Neural progenitor cell (in vitro differentiated cells): ENCODE results near the gene CRY2. TPM values are rescaled to one million over a fixed set of nuclear protein-coding genes. Genes with fewer than 3 reads are reported as not detected.

Source experiments
- DNase-seq: peaks from one replicate; pipeline ENCODE4 v3.0.0-alpha.2; 2016; ENCODE audit warnings: low spot score
- H2AFZ ChIP-seq: fragments of 200-600 bp; sonication (generic); replicated peaks from 2 replicates; pipeline ENCODE4 v1.6.1; 2016; ENCODE audit warnings: antibody characterized with exemption
- H3F3A ChIP-seq: fragments of 200-600 bp; sonication (generic); 2 replicates; pipeline ENCODE4 v1.6.1; 2016; ENCODE audit warnings: antibody characterized with exemption, low read depth
- H3K27ac ChIP-seq: fragments of 200-600 bp; sonication (generic); 2 replicates; pipeline ENCODE4 v1.5.1; 2016; ENCODE audit warnings: mild to moderate bottlenecking
- H3K27me3 ChIP-seq: fragments of 200-600 bp; sonication (generic); 2 replicates; pipeline ENCODE4 v1.6.1; 2016; ENCODE audit warnings: mild to moderate bottlenecking, moderate library complexity
- H3K36me3 ChIP-seq: fragments of 200-600 bp; sonication (generic); 2 replicates; pipeline ENCODE4 v1.5.1; 2016
- H3K4me1 ChIP-seq: fragments of 200-600 bp; sonication (generic); 2 replicates; pipeline ENCODE4 v1.6.1; 2016; ENCODE audit warnings: mixed run types
- H3K4me2 ChIP-seq: fragments of 200-600 bp; sonication (generic); 2 replicates; pipeline ENCODE4 v1.6.1; 2016
- H3K4me3 ChIP-seq: fragments of 200-600 bp; sonication (generic); 2 replicates; pipeline ENCODE4 v1.5.1; 2016
- H3K79me2 ChIP-seq: fragments of 200-600 bp; sonication (generic); 2 replicates; pipeline ENCODE4 v1.6.1; 2016; ENCODE audit warnings: low read depth
- H3K9ac ChIP-seq: fragments of 200-600 bp; sonication (generic); 2 replicates; pipeline ENCODE4 v1.6.1; 2016
- H3K9me3 ChIP-seq: fragments of 200-600 bp; sonication (generic); 2 replicates; pipeline ENCODE4 v1.5.1; 2016; ENCODE audit warnings: low read depth
- H4K20me1 ChIP-seq: fragments of 200-600 bp; sonication (generic); 2 replicates; pipeline ENCODE4 v1.6.1; 2016; ENCODE audit warnings: low read depth
- H3K27ac Mint-ChIP-seq: 3 replicates; pipeline ENCODE4 v1.8.0; 2021; ENCODE audit warnings: mixed read lengths
- H3K27me3 Mint-ChIP-seq: 2 replicates; pipeline ENCODE4 v1.8.0; 2022; ENCODE audit warnings: low read depth, mild to moderate bottlenecking, inconsistent platforms, moderate library complexity, mixed read lengths; ENCODE audit not compliant: insufficient read depth
- H3K36me3 Mint-ChIP-seq: 3 replicates; pipeline ENCODE4 v1.8.0; 2021; ENCODE audit warnings: mixed read lengths
- H3K4me1 Mint-ChIP-seq: 3 replicates; pipeline ENCODE4 v1.8.0; 2021; ENCODE audit warnings: mixed read lengths
- H3K4me3 Mint-ChIP-seq: 3 replicates; pipeline ENCODE4 v1.8.0; 2021; ENCODE audit warnings: mild to moderate bottlenecking, moderate library complexity, mixed read lengths
- H3K9me3 Mint-ChIP-seq: 3 replicates; pipeline ENCODE4 v1.8.0; 2020; ENCODE audit warnings: mixed read lengths
- CTCF ChIP-seq: fragments of 200-600 bp; sonication (generic); IDR thresholded peaks from 2 replicates; pipeline ENCODE4 v1.5.1; 2017; ENCODE audit warnings: antibody characterized with exemption, mild to moderate bottlenecking
- EZH2 ChIP-seq: fragments of 200-600 bp; sonication (generic); IDR thresholded peaks from 2 replicates; pipeline ENCODE4 v1.6.1; 2017; ENCODE audit warnings: antibody characterized with exemption, mild to moderate bottlenecking, moderate library complexity
- EZH2phosphoT487 ChIP-seq: fragments of 200-600 bp; sonication (generic); IDR thresholded peaks from 2 replicates; pipeline ENCODE4 v1.6.1; 2017; ENCODE audit warnings: antibody characterized with exemption
- total RNA-seq: library from RNA; depleted of rRNA; stranded (reverse); fragments of >200 nt; gene quantifications from 2 replicates; pipeline ENCODE4 v1.2.3, GENCODE V29; 2015; ENCODE audit warnings: low replicate concordance

CRY2 gene
- total RNA-seq, 1 donor from 2014 or later = 15.8 TPM

GRCh38 chr11:45890886-45891550 is 43.7 kb downstream of the CRY2 start:
- no peak overlapping the region for H3K9ac ChIP-seq
- peaks cover 11% of the 10 kb centered on the region for H3K4me1 ChIP-seq
- H3K9me3 ChIP-seq = no peaks in the 10 kb centered on the region
- no peak overlapping the region for H3K27ac ChIP-seq
- H3K4me3 Mint-ChIP-seq = no peak overlapping the region
- H3K36me3 Mint-ChIP-seq = no peaks in the 10 kb centered on the region
- peaks cover 8% of the 10 kb centered on the region for H3K27me3 Mint-ChIP-seq
- H3K4me2 ChIP-seq = no peak overlapping the region
- no peak overlapping the region for H3K4me3 ChIP-seq
- H3K9me3 Mint-ChIP-seq = no peaks in the 10 kb centered on the region
- no peaks in the 10 kb centered on the region for H3K36me3 ChIP-seq
- peaks cover 23% of the 10 kb centered on the region for H4K20me1 ChIP-seq
- peaks cover 6% of the 10 kb centered on the region for H3K4me1 Mint-ChIP-seq
- H3K27ac Mint-ChIP-seq = no peak overlapping the region
- no peaks in the 10 kb centered on the region for H3K79me2 ChIP-seq
- H2AFZ ChIP-seq = no peak overlapping the region
- TF ChIP-seq CTCF (no peak), EZH2phosphoT487 (no peak), EZH2 (no peak)
- peaks cover 5% of the 10 kb centered on the region for H3F3A ChIP-seq
- H3K27me3 ChIP-seq = peaks cover 8% of the 10 kb centered on the region
- DNase-seq = no peak

- no peak for DNase-seq
- no peak overlapping the region for H3K4me3 ChIP-seq
- H3K9me3 ChIP-seq = no peaks in the 10 kb centered on the region
- H2AFZ ChIP-seq = no peak overlapping the region
- no peak overlapping the region for H3K4me2 ChIP-seq
- H3K36me3 Mint-ChIP-seq = no peaks in the 10 kb centered on the region
- no peak overlapping the region for H3K9ac ChIP-seq
- H3K4me3 Mint-ChIP-seq = no peak overlapping the region
- TF ChIP-seq CTCF (no peak), EZH2 (no peak), EZH2phosphoT487 (no peak)
- H4K20me1 ChIP-seq = peaks cover 24% of the 10 kb centered on the region
- no peak overlapping the region for H3K27ac ChIP-seq
- H3K36me3 ChIP-seq = no peaks in the 10 kb centered on the region
- peaks cover 20% of the 10 kb centered on the region for H3K4me1 ChIP-seq
- no peak overlapping the region for H3K27ac Mint-ChIP-seq
- H3K79me2 ChIP-seq = no peaks in the 10 kb centered on the region
- H3K9me3 Mint-ChIP-seq = no peaks in the 10 kb centered on the region
- peaks cover 16% of the 10 kb centered on the region for H3K4me1 Mint-ChIP-seq
- H3F3A ChIP-seq = peaks cover 14% of the 10 kb centered on the region
- peaks cover 11% of the 10 kb centered on the region for H3K27me3 Mint-ChIP-seq
- no peaks in the 10 kb centered on the region for H3K27me3 ChIP-seq
These were observed 45.6 kb downstream of the CRY2 start for GRCh38 chr11:45892856-45893255.

- no peak for DNase-seq
- TF ChIP-seq EZH2 (no peak), EZH2phosphoT487 (no peak), CTCF (no peak)
- H3K4me1 Mint-ChIP-seq = peaks cover 29% of the 10 kb centered on the region
- Histone ChIP-seq H3F3A (peaks cover 24% of the 10 kb centered on the region), H3K9ac (no peak overlapping the region), H3K27me3 (no peaks in the 10 kb centered on the region), H3K27ac (no peak overlapping the region), H3K79me2 (no peaks in the 10 kb centered on the region), H3K4me1 (peaks cover 27% of the 10 kb centered on the region), H3K4me3 (no peak overlapping the region), H3K9me3 (no peaks in the 10 kb centered on the region), H3K36me3 (no peaks in the 10 kb centered on the region), H4K20me1 (peaks cover 35% of the 10 kb centered on the region), H3K4me2 (no peak overlapping the region), H2AFZ (no peak overlapping the region)
- no peaks in the 10 kb centered on the region for H3K9me3 Mint-ChIP-seq
- peaks cover 8% of the 10 kb centered on the region for H3K27me3 Mint-ChIP-seq
- no peaks in the 10 kb centered on the region for H3K36me3 Mint-ChIP-seq
- H3K4me3 Mint-ChIP-seq = peak overlapping the region; percentile 10
- H3K27ac Mint-ChIP-seq = no peak overlapping the region
These were observed 47.4 kb downstream of the CRY2 start for GRCh38 chr11:45894555-45895247.
